ENCODE results near the gene AHCY.

- no peak for TF ChIP-seq POLR2A (IDR thresholded peaks at IDR 0.05)
- TF ChIP-seq POLR2AphosphoS5 (IDR thresholded peaks at IDR 0.05) = no peak
- no peak for TF ChIP-seq CTCF (IDR thresholded peaks at IDR 0.05)
Observed at GRCh38 chr20:34296468-34296867, 6.7 kb downstream of the AHCY start.

Data from breast epithelium (tissue), 3 donors.